PC-3 (cell line): ENCODE results near the gene SLC23A2.

Source experiments
- EZH2phosphoT487 ChIP-seq: fragments of 300-600 bp; sonication (generic); IDR thresholded peaks from 2 replicates; pipeline ENCODE4 v1.6.1; 2018; ENCODE audit warnings: mild to moderate bottlenecking, antibody characterized with exemption, low read length, borderline replicate concordance
- TF ChIP-seq, protein P1 (sequence below): fragments of 300-600 bp; sonication (generic); conservative IDR thresholded peaks from 2 replicates; pipeline ENCODE4 v1.5.1; 2017; ENCODE audit warnings: antibody characterized with exemption, low read depth, mild to moderate bottlenecking, low read length

DNA sequence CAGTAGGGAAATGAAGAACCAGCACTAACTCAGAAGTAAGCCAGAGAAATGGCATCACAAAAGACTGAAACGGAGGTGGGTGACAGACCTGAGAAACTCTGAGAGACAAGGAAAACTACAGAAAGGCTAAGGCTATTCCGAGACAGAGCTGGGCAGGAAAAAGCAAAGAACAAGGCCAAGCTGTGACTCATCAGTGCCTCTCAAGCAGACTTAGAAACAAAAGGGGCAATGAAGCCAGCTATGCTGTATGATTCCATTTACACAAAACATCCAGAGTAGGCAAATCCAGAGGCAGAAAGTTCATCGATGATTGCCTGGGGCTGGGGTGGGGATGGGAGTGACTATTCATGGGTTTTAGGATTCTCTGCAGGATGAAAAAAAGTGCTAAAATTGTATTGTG is 50.0 kb downstream of the SLC23A2 start:
- TF ChIP-seq EZH2phosphoT487: no peak
- TF ChIP-seq, protein P1, sequence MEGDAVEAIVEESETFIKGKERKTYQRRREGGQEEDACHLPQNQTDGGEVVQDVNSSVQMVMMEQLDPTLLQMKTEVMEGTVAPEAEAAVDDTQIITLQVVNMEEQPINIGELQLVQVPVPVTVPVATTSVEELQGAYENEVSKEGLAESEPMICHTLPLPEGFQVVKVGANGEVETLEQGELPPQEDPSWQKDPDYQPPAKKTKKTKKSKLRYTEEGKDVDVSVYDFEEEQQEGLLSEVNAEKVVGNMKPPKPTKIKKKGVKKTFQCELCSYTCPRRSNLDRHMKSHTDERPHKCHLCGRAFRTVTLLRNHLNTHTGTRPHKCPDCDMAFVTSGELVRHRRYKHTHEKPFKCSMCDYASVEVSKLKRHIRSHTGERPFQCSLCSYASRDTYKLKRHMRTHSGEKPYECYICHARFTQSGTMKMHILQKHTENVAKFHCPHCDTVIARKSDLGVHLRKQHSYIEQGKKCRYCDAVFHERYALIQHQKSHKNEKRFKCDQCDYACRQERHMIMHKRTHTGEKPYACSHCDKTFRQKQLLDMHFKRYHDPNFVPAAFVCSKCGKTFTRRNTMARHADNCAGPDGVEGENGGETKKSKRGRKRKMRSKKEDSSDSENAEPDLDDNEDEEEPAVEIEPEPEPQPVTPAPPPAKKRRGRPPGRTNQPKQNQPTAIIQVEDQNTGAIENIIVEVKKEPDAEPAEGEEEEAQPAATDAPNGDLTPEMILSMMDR: no peak
